ENCODE data around the gene KEAP1. TPM values are rescaled to one million over a fixed set of nuclear protein-coding genes. Genes with fewer than 3 reads are reported as not detected.

The KEAP1 gene
- total RNA-seq, 1 experiment from 2014 or later = 102 TPM

- Histone ChIP-seq H3K36me3 (ENCODE audit: control insufficient read depth, insufficient read depth, low read length) (no peaks in the 10 kb centered on the region; the same call in 1 of the 2 replicates), H3K27ac (ENCODE audit: low read length) (no peak overlapping the region), H3K4me3 (ENCODE audit: low read depth in 2 of 2, low read length in 2 of 2) (no peak overlapping the region), H3K9me3 (ENCODE audit: control insufficient read depth, insufficient read depth, low read depth, low read length) (no peaks in the 10 kb centered on the region), H3K4me1 (ENCODE audit: control insufficient read depth, insufficient read depth, low read length) (no peaks in the 10 kb centered on the region; the same call in 1 of the 2 replicates), H3K27me3 (ENCODE audit: control insufficient read depth, insufficient read depth, low read length) (no peaks in the 10 kb centered on the region)
- ChIA-PET CTCF (interaction anchor here (0.6 to 0.7 kb wide), 2 partner anchors 45 to 190 kb away, joined by 3 to 7 read pairs; no protein-coding TSS in a partner anchor), POLR2A (no interaction called here)
- no peak for TF ChIP-seq SIN3A (IDR thresholded peaks at IDR 0.05; ENCODE audit: borderline replicate concordance, insufficient read depth, low read depth, low read length)
- TF ChIP-seq REST (IDR thresholded peaks at IDR 0.05; ENCODE audit: insufficient read depth in 1 of 2, low read depth in 2 of 2, low read length in 1 of 2) = no peak
- TF ChIP-seq CTCF (IDR thresholded peaks at IDR 0.05) = peak; percentile 86
- no TSS peak for BruUV-seq (replicated peaks)
- in situ Hi-C loops (cut with HindIII; ENCODE audit: low pct_unique_long_range_greater_than_20kb, low sequenced_read_pairs) = no loop called here
- DNase-seq (ENCODE audit: low read depth, low spot score) (no peak), ATAC-seq (0 out of 2 replicates have a peak, but pooled peaks have one; percentile 10)
- intact Hi-C loops (cut with micrococcal nuclease; ENCODE audit: unreplicated experiment) = no loop called here
Measured at GRCh38 chr19:10505583-10506229, 2.5 kb upstream of the KEAP1 start.

GRCh38 chr19:10502524-10503001, 593 bp downstream of the KEAP1 start:
- in situ Hi-C loops (cut with HindIII; ENCODE audit: low pct_unique_long_range_greater_than_20kb, low sequenced_read_pairs) = no loop called here
- CTCF ChIA-PET = no interaction called here
- POLR2A ChIA-PET = no interaction called here

More at GRCh38 chr19:10502524-10503001, 593 bp downstream of the KEAP1 start:
- peak; percentile 91 for ATAC-seq
- H3K4me3 ChIP-seq (ENCODE audit: low read depth in 2 of 2, low read length in 2 of 2) = peak overlapping the region; percentile 65 to 75
- H3K36me3 ChIP-seq (ENCODE audit: control insufficient read depth, insufficient read depth, low read length) = no peaks in the 10 kb centered on the region; the same call in 1 of the 2 replicates
- BruUV-seq (replicated peaks) = no TSS peak
- peak overlapping the region; percentile 93 for H3K27ac ChIP-seq (ENCODE audit: low read length)
- peaks cover 9% of the 10 kb centered on the region for H3K4me1 ChIP-seq (ENCODE audit: control insufficient read depth, insufficient read depth, low read length)
- H3K9me3 ChIP-seq (ENCODE audit: control insufficient read depth, insufficient read depth, low read depth, low read length) = no peaks in the 10 kb centered on the region
- TF ChIP-seq CTCF (IDR thresholded peaks at IDR 0.05) (no peak), SIN3A (IDR thresholded peaks at IDR 0.05; ENCODE audit: borderline replicate concordance, insufficient read depth, low read depth, low read length) (no peak), REST (IDR thresholded peaks at IDR 0.05; ENCODE audit: insufficient read depth in 1 of 2, low read depth in 2 of 2, low read length in 1 of 2) (no peak), TCF7L2 (IDR thresholded peaks at IDR 0.05; ENCODE audit: low read depth, low read length) (no peak), POLR2AphosphoS5 (IDR thresholded peaks at IDR 0.05; ENCODE audit: low read depth, low read length) (no peak)
- no peaks in the 10 kb centered on the region for H3K27me3 ChIP-seq (ENCODE audit: control insufficient read depth, insufficient read depth, low read length)
- DNase-seq (ENCODE audit: low read depth, low spot score) = no peak
- intact Hi-C loops (cut with micrococcal nuclease; ENCODE audit: unreplicated experiment) = no loop called here
